AG04450 (cell line): ENCODE results near the gene ORM2. TPM values are rescaled to one million over a fixed set of nuclear protein-coding genes. Genes with fewer than 3 reads are reported as not detected.

ENCODE experiments used
- CTCF ChIA-PET: fragments of 300-600, 350-600 bp; formaldehyde crosslinking; extraction: SDS; loops from one replicate; lab custom pipeline; 2022; ENCODE audit warnings: antibody characterized with exemption, inconsistent platforms; lab: Charles Lee
- POLR2A ChIA-PET: fragments of 350-600 bp; formaldehyde crosslinking; extraction: SDS; loops from one replicate; lab custom pipeline; 2021; ENCODE audit warnings: antibody characterized with exemption, inconsistent platforms; lab: Yijun Ruan, JAX
- DNase-seq: peaks from one replicate; pipeline ENCODE4 v3.0.0-alpha.2; 2011; ENCODE audit warnings: low read depth, low spot score
- H3K27ac ChIP-seq: one replicate; pipeline ENCODE4 v1.5.1; 2012; ENCODE audit warnings: low read depth, low read length, control low read depth
- H3K27me3 ChIP-seq: one replicate; pipeline ENCODE4 v1.6.0; 2012; ENCODE audit warnings: low read length; ENCODE audit not compliant: control insufficient read depth, insufficient read depth
- H3K4me3 ChIP-seq: 2 replicates; pipeline ENCODE4 v1.5.1; 2011; ENCODE audit warnings: mild to moderate bottlenecking, low read depth, low read length, control low read depth
- H3K9me3 ChIP-seq: 2 replicates; pipeline ENCODE4 v1.5.1; 2012; ENCODE audit warnings: low read length; ENCODE audit not compliant: control insufficient read depth, insufficient read depth
- polyA plus RNA-seq: library from polyadenylated mRNA; depleted of rRNA; stranded (reverse); fragments of >200 nt; gene quantifications from 2 replicates; pipeline ENCODE4 v1.2.3, GENCODE V29; 2011
- TF ChIP-seq, protein P1 (sequence below): IDR thresholded peaks from 2 replicates; pipeline ENCODE4 v1.5.1; 2011; ENCODE audit warnings: low read depth, low read length, control low read depth, inconsistent platforms

ORM2 gene
- polyA plus RNA-seq, 1 experiment = not detected

DNA sequence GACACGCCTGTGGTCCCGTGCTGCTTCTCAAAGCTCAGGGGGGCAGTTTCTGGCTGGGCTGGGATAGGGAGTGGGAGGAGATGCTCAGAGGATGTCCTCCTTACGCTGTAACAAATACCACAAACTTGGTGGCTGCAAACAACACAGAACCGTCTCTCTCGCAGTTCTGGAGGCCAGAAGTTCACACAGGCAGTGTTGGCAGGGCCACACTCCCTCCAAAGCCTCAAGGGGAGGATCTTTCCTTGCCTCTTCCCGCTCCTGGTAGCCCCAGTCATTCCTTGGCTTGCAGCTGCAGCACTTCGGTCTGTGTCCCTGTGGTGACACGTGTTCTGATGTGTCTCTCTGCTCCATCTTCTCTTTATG lies 17.2 kb upstream of the ORM2 start:
- no peak for DNase-seq
- H3K4me3 ChIP-seq = no peak overlapping the region
- H3K9me3 ChIP-seq = peaks cover 7% of the 10 kb centered on the region
- no peaks in the 10 kb centered on the region for H3K27me3 ChIP-seq
- CTCF ChIA-PET = no interaction called here
- H3K27ac ChIP-seq = no peak overlapping the region
- TF ChIP-seq, protein P1, sequence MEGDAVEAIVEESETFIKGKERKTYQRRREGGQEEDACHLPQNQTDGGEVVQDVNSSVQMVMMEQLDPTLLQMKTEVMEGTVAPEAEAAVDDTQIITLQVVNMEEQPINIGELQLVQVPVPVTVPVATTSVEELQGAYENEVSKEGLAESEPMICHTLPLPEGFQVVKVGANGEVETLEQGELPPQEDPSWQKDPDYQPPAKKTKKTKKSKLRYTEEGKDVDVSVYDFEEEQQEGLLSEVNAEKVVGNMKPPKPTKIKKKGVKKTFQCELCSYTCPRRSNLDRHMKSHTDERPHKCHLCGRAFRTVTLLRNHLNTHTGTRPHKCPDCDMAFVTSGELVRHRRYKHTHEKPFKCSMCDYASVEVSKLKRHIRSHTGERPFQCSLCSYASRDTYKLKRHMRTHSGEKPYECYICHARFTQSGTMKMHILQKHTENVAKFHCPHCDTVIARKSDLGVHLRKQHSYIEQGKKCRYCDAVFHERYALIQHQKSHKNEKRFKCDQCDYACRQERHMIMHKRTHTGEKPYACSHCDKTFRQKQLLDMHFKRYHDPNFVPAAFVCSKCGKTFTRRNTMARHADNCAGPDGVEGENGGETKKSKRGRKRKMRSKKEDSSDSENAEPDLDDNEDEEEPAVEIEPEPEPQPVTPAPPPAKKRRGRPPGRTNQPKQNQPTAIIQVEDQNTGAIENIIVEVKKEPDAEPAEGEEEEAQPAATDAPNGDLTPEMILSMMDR = no peak
- POLR2A ChIA-PET = no interaction called here

DNA sequence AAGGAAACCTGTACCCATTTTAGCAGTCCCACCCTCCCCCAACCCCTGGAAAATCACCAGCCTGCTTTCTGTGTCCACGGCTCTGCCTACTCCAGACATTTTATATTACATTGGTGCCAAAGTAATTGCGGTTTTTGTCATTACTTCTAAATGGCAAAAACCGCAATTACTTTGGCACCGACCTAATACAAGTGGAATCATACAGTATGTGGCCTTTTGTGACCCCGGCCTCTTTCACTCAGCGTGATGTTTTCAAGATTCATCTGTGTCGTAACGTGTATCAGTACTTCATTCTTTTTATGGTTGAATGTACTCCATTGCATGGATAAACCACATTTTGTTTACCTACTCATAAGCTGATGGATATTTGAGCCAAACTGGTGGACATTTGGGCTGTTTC lies 16.5 kb upstream of the ORM2 start:
- CTCF ChIA-PET = interaction anchor here (0.8 to 1.4 kb wide), 4 partner anchors 8 to 230 kb away, joined by 3 to 4 read pairs (median 4); no protein-coding TSS in a partner anchor
- no peak for DNase-seq
- TF ChIP-seq, protein P1 = no peak
- H3K9me3 ChIP-seq = peaks cover 7% of the 10 kb centered on the region
- POLR2A ChIA-PET = no interaction called here
- H3K4me3 ChIP-seq = no peak overlapping the region
- H3K27ac ChIP-seq = no peak overlapping the region
- no peaks in the 10 kb centered on the region for H3K27me3 ChIP-seq

DNA sequence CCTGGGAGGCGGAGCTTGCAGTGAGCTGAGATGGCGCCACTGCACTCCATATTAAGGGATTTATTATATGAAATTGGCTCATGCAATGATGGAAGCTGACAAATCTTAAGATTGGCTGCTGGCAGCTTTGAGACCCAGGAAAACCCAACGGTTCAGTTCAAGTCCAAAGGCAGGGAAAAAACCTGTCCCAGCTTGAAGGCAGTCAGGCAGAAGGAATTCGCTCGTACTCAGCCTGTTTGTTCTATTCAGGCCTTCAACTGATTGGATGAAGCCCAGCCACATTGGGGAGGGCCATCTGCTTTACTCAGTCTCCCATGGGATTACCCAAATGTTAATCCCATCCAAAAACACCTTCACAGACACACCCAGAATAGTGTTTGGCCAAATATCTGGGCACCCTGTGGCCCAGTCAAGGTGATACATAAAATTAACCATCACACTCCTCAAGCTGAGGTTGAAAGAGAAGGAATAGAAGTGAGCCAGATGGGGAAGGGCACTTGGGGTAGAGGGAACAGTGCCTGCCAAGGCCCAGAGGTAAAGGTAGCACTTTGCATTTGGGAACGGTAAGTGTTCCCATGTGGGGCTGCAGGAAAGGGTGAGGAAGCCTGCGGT lies 15.3 kb upstream of the ORM2 start:
- TF ChIP-seq, protein P1 = no peak
- no peaks in the 10 kb centered on the region for H3K27me3 ChIP-seq
- no peak for DNase-seq
- ChIA-PET POLR2A (no interaction called here), CTCF (interaction anchor here (0.6 to 1.4 kb wide), 6 partner anchors 9 to 232 kb away, joined by 3 to 9 read pairs (median 4); no protein-coding TSS in a partner anchor)
- H3K27ac ChIP-seq = no peak overlapping the region
- no peak overlapping the region for H3K4me3 ChIP-seq
- peaks cover 7% of the 10 kb centered on the region for H3K9me3 ChIP-seq

DNA sequence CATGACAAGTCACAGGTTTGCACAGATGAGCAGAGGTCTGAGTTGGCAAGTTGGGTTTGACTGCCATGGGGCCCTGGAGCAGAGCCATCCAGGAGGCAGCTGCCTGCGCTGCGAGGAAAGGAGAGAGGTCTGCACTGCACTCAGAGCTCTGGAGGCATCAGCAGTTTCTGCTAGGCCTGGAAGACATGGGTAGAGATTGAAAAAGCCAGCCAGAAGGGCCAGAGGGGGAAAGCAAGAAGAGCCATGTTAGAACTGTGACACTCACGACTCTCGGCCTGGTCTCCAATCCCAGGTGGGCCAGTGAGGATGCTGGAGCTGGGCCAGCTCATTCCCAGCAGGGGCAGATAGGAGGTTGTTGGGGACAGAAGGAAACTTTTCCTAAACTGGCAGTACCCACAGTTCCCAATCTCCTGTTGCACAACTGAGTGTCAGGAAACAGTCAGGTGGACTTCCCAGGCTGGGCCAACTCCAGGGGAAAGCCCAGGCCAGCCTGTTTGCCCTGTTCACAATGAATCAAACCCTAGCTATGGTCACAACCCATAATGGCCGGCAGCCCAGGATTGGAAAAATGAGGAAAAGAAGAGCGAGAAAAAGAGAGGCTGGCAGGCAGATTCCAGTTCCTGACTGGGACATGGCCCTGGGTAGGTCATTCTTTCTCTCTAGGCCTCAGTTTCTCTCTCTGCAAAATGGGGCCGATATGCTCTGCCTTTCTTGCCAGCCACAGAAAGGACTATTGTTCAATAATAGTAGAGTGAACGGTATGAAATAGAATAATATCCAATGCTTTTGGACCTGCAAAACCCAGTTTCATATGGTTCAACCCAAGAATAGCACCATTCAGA lies 14.6 kb upstream of the ORM2 start:
- POLR2A ChIA-PET = no interaction called here
- Histone ChIP-seq H3K9me3 (peaks cover 7% of the 10 kb centered on the region), H3K27ac (no peak overlapping the region), H3K27me3 (no peaks in the 10 kb centered on the region), H3K4me3 (no peak overlapping the region)
- CTCF ChIA-PET = interaction anchor here (0.6 to 1.2 kb wide), 2 partner anchors 24 to 90 kb away, joined by 5 to 9 read pairs; no protein-coding TSS in a partner anchor
- DNase-seq = no peak
- TF ChIP-seq, protein P1 = no peak
